Stimulated activated CD8-positive, alpha-beta memory T cell treated with anti-CD3 and anti-CD28 coated beads, Interleukin-15, amount 100 ng/mL, for 24 hours (primary cell): ENCODE results near the gene SYT1.
"Not testable (repeated sequence)": the region's sequence is repeated elsewhere in the genome, so short reads cannot be mapped to it uniquely, and the experiment has no call there.

Experiments
- DNase-seq: peaks from one replicate; pipeline ENCODE4 v3.0.0-alpha.2; 2020; ENCODE audit warnings: low read depth

SYT1 gene

DNA sequence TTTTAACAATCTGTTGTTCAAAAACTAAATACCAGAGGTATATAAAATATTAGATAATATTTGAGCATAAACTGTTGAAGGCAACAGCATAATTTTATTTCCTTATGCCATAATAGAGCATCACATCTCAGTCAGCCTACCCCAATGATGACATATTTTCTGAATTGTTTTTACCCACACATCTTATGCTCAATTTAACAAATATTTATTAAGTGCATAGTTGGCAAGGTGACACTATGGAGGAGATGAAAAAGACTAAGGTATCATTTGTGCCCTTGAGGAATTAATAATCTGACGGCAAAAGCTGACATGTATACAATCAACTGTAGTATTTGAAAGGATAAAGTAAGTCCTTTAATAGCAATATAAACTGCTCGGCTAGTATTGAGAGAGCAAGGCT lies 102.4 kb downstream of the SYT1 start:
- DNase-seq = no peak

DNA sequence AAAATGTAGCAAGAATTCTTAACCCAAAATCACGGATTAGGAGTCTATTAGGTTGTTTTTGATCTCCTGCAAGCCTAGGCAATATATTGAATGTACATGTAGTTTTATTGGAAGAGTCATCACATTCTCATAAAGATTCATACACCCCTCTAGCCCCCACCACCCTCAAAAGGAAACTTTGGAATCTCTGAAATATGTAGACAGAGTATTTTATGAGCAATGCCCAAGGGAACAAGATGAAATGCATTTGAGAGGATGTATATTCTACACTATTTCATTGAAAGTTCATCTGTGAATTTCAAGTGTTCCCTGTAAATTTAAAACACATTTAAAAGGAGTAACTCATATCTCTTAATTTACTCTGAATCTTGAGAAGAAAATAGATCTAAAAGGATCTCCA lies 103.7 kb downstream of the SYT1 start:
- DNase-seq = no peak

DNA sequence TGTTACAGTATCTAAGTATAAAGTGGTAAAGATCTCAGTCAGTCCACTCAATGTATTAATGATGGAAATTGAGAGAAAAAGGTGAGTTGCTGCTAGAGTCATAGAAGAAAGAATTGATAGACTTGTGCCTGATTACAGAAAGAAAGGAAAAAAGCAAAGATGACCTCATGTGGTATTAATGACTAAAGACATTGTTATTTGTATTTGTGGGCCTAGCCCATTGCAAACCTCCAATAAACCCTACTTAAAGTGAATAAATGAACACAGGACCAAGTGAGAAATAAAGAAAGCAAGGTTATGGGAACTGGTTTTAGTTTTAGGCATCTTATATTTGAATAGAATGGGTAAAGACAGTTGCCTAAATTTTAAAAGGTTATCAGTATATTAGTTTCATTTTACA lies 105.5 kb downstream of the SYT1 start:
- no peak for DNase-seq

DNA sequence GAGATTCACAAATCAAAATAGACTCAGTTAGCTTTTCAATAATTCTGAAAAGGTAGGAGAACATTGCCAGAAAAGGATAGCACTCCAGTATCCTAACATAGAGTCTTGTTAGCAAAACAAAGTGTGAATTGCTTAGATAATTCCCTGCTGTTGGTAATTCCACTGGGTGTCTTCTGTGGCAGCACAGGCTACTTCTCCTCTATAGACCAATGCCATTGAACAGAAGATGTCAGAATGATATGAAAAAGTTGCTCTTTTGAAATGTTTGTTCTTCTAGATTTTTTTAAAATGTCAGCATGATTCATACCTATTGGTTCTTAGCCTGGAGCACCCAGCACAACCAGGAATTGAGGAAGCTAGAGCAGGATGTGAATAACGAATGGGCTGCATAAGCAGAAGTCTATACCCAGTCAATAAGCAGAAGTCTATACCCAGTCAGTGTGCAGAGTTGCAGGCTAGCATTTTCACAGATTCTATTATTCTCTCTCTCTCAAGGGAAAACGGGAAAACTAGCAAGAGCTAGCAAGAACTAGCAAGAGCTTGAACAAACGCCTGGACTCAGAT lies 112.8 kb downstream of the SYT1 start:
- no peak for DNase-seq

DNA sequence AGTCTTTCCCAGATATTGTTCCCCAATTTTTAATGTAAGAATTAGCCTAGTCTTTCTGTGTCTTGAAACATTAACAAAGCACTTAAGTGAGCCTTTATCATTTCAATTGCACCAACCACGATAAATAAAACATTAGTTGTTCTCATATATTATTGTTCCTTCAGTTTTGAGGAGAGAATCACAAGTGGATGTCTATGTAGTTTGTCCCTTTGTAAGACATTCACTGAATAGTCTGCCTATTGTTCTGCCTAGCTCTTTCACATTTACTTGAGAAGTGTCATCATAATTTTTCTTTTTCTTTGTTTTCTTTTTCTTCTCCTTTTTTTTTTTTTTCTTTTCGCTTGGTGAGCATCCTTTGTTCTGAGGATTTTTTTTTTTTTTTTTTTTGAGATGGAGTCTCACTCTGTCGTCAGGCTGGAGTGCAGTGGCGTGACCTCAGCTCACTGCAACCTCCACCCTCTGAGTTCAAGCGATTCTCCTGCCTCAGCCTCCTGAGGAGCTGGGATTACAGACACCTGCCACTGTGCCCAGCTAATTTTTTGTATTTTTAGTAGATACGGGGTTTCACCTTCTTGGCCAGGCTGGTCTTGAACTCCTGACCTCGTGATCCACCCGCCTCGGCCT lies 129.7 kb downstream of the SYT1 start:
- no peak for DNase-seq

DNA sequence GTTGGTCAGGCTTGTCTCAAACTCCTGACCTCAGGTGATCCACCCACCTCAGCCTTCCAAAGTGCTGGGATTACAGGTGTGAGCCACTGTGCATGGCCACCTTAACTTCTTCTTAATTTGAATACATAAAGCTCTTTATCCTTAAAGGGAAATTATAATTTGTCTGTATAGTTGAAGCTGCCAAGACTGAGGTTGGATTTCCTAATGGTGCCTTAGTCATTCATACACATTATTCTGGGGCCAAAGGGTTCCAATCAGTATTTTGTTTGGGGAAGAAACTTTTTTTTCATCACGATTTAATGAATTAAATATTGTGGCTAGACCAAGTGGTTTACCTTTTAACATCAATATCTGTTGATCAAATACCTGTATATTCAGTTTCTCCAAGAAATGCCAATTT lies 135.9 kb downstream of the SYT1 start:
- no peak for DNase-seq

DNA sequence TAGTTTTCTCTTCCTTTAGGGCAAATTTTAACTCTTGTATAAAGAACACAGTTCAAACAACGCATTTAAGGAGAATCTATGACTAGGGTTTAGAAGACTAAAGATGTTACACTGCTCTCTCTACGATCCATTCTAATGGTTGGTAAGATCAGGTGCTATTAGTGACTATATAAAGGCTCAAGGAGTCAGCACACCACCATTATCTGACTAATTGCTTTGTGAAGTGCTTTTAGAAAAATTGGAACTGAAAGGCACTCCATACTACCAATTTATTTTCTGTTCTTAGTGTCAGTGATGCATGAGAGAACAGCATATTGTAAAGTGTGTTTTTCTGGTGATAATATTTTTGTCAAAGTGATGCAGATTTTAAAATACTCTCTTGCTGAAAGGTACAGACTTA lies 136.8 kb downstream of the SYT1 start:
- DNase-seq = no peak

DNA sequence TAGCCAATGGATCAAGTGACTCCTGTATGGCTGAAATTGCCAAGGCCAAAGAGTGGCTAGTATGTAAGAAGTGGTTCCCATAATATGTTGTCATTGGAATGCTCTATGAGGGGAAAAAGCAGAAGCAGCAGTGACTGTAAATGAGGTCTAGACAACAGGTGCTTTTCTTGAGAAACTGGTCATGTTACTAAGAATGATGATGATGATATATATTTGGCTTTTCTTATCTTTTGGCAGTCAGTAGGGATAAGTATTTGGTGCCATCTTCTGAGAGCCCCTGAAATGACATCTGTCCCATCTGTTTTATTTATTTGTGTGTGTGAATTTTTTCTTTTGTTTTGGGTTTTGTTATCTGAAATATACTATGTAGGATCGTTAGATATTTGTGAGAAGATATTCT lies 141.7 kb downstream of the SYT1 start:
- no peak for DNase-seq

DNA sequence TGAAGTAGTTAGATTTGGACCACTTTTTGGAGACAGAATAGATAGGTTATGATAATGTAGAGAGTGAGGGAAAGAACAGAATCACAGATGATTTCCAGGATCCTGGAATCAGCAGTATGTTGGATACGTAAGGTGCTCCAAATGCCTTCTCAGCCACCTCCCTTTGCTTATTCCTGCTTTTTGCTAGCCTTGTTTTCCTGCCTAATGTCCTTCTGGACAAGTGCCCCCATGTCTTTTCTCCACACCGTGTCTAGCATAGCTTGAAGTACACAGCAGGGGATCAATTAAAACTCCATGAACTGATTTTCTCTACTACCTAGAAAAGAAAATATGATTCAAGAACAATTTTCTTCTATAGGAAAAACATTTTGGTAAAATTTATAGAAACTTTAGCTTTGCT lies 144.0 kb downstream of the SYT1 start:
- no peak for DNase-seq

DNA sequence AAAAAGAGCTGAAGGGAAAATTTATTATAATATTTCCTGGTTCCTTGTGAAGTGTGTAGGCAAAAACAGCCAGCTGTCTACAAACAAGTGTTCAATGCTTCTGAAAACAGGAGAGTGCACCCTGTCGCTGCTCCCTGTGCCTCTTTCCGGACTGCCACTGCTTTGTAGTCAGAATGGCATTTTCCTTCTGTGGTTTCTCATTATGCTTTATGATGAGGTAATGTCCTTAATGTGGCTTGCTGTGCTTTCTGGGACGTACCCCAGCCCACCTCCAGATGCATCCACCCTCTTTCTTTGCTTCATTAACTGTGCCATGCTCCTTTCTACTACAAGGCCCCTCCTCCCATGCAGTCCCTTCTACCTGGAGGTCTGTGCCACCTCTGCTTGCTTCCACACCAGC lies 148.1 kb downstream of the SYT1 start:
- no peak for DNase-seq

DNA sequence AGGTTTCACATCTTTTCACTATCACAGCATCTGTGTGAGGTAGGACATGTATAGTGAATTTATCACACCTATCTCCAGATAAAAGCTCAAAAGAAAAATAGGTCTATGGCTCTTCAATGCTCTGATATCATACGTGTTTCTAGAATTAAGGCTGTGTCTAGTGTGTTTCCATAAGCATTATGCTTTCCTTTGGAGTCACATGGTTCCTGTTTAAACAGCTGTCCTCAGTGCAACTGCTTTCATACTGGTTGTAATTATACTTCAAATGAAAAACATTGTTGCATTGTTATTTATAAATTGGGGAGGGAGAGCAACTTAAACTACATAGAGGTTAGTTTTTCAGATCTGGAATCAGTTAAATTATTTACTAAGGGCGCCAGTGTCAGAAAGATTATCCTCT lies 151.6 kb downstream of the SYT1 start:
- DNase-seq = no peak

DNA sequence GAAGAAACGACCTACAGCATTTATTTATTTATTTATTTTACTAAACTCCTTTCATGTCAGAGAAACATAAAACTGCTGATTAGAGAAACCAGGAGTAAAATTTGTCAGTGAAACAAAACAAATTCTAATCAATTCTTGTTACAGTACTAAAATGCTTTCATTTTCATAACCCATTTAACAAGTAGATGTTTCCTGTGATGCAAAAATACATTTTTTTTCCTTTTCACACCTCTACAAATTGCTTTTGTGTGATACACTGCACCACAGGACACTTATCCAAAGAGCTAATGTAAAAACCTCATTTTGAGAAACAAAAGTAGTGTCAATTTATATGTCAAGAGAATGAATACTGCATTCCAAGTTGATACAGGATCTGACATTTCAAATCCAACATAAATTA lies 155.1 kb downstream of the SYT1 start:
- no peak for DNase-seq

DNA sequence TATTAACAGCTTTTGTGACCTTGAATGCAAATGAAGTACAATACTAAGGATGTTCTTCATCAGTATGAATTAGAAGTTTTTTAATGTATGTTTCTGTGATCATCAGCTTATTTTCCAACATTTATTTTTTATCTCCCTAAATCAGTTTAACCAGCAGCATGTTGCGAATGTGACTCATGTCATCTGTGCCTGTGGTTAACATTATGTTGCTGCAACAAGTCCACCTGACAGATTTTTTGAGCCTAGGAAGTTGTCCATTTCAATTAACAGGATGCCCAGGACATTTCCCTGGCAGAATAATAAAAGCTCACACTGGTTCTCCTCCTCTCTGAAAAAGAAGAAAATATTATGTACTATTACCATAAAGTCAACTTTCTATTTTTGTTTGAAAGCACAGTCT lies 155.5 kb downstream of the SYT1 start:
- no peak for DNase-seq

DNA sequence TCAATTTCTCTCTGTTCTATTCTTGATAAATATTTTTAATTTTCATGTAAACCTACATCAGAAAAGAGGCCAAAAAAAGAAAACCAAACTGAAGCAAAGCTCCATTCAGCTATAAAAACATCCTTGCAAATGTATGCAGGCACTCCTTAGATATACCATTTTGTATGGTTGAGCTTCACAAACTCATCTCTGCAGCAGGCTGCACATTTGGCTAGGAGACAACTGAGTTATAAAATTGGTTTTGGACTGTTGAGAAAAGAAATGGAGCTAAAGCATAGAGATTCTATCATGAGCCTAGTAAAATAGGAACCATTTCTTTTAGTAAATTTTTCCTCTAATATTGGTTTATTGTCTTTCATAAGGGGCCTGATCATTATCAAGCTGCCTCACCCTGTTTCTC lies 156.4 kb downstream of the SYT1 start:
- no peak for DNase-seq

DNA sequence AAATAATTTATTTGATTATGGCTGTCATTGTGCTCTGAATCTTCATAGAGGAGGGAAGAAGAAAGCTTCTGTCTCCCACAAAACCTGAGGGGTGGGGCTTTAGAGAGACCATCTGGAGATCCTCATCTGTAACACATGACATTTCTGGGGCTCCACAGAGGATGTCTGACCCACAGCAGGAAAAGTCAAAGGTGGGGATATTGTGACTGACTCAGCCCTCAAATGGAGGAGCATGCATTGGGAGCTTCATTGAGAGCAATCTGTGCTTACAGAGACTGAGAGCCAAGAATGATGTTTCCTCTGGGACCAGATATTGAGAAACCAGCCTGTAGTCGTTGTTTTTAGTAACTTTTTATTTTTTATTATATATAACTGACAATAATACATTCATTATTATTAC lies 158.7 kb downstream of the SYT1 start:
- no peak for DNase-seq

DNA sequence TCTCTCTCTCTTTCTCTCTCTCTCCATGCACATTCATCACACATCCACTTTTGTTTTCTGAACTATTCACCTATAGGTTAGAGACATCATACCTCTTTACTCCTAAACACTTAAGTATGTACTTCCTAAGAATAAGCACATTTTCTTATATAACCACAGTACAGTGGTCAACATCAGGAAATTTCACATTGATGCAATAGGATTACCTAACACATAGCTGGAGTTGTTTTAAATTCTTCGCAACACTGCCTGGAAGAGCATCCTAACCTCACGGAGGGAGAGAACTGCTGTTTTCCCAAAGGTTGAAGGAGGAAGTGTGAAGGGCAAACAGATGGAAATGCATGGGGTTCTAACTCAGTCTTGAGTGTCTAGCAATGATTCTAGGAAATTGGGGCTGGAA lies 159.2 kb downstream of the SYT1 start:
- DNase-seq = no peak

DNA sequence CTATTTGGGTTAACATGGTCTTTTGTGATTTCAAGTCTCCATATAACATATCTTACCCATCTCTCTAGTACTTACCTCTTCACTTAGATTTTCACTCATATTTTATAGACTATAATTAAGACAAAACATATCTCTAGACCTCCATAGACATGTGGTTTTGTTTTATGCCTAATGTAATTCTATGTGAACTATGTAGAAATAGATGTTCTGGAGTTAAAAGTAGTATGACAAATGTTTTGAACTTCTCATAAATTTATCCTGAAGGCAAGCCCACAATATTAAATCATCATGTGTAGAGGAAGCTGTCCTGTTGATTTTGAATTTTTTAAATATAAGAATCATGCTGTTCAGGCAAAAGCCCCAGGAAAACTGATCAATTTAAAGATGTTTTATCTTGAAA lies 169.2 kb downstream of the SYT1 start:
- DNase-seq = no peak

DNA sequence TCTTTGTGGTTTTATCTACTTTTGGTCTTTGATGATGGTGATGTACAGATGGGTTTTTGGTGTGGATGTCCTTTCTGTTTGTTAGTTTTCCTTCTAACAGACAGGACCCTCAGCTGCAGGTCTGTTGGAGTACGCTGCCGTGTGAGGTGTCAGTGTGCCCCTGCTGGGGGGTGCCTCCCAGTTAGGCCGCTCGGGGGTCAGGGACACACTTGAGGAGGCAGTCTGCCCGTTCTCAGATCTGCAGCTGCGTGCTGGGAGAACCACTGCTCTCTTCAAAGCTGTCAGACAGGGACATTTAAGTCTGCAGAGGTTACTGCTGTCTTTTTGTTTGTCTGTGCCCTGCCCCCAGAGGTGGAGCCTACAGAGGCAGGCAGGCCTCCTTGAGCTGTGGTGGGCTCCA lies 180.2 kb downstream of the SYT1 start:
- DNase-seq = not testable (repeated sequence)

DNA sequence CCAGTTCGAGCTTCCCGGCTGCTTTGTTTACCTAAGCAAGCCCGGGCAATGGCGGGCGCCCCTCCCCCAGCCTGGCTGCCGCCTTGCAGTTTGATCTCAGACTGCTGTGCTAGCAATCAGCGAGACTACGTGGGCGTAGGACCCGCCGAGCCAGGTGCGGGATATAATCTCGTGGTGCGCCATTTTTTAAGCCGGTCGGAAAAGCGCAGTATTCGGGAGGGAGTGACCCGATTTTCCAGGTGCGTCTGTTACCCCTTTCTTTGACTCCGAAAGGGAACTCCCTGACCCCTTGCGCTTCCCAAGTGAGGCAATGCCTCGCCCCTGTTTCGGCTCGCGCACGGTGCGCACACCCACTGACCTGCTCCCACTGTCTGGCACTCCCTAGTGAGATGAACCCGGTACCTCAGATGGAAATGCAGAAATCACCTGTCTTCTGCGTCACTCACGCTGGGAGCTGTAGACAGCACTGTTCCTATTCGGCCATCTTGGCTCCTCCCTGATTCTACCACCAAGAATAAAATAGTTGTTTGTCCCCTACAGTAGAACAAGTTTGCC lies 180.7 kb downstream of the SYT1 start:
- DNase-seq = not testable (repeated sequence)

DNA sequence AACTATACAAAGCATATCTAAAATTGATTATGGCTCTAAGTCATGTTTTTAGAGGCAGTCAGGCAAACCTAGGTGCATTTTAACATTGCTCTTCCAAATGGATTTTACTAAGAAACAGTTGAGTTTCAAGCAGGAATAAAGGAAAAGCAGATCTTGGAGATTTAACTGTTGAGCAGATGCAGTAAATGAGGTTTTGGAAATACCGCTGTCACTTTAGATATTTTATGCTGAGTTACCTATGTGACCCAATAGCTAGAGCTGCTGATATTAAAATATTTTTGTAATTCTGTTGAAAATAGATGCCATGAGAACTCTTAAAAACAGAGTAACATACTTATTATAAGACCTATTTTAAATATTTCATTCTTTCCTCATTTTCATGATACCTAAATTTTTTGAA lies 181.4 kb downstream of the SYT1 start:
- DNase-seq = no peak

DNA sequence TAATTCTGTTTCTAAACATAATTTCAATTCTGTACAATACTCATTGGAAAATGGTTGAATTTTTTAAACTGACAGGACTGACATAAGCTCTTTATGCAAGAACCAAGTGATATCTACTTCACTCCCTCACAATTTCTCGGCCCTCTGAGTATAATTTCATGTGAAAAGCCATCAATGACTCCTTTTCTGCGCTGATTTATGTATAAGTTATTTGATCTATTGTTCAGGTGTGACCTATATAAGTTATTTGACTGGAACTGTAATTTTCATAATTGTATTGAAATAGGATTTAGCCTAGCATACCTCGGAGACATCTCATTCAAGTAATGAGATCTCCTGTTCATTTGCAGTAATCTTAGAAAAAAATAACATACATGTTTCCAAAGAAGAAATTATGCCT lies 184.4 kb downstream of the SYT1 start:
- no peak for DNase-seq

DNA sequence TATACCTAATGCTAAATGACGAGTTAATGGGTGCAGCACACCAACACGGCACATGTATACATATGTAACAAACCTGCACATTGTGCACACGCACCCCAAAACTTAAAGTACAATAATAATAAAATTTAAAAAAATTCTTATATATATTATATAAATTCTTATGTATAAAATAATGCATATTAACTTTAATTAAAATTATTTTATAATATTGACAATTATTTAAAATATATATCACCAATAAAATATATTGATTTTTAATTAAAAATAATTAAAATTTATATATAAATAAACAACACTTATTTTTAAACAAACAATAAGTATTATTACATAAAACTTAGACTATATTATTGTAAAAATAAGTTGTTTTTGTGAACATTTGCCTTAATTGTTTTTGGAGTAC lies 188.8 kb downstream of the SYT1 start:
- no peak for DNase-seq

DNA sequence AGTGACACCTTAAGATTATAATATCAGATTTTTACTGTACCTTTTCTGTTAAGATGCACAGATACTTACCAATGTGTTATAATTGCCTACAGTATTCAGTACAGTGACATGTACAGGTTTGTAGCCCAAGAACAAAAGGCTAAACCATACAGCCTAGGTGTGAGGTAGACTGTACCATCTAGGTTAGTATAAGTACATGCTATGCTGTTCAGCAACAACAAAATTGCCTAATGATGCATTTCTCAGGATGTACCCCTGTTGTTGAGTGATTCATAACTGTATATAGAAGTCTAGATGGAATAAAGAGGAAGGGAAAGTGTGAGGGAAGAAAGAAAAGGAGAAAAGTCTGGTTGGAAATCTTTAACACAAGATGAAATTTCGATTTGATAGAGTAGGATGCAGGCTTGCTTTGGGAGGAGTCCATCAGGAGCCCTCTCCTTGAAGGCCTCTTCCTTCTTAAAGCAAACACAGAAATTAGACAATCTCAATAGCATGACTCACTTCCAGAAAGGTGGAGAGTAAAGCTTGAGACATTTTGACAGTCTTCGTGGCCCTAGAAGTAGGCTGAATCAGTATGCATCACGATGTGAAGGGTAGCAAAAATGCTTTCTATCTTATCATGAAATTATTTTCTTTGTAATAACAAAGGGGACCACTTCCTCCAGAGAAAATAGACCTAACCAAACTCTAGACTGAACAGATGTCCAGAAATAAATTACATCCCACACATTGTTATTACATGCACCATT lies 191.5 kb downstream of the SYT1 start:
- no peak for DNase-seq

DNA sequence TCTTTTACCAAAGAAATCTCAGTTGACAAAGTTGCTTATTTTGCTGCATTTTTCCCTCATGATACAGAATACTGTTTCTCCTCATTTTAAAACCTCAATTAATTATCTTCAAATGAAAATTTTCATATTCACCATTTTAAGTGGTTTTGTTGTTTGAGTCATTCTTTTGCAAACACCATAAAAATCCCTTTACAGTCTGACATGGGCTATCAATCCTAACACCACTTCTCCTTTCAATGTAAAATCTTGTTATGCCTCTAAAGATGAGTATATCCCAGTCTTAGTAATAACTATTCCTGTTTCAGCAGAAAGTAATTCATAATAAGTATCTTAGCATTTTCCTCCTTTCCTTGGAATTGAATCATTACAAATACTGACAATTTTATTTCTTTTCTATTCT lies 192.2 kb downstream of the SYT1 start:
- no peak for DNase-seq
